HG03025 (cell line): Measurements from ENCODE around the gene TNFAIP8.

ENCODE experiments used
- ATAC-seq: cut with Tn5 transposase; IDR thresholded peaks from one replicate; pipeline ENCODE4 v1.9.1; 2021; ENCODE audit warnings: mild to moderate bottlenecking, moderate library complexity; ENCODE audit not compliant: unreplicated experiment, low FRiP score

Gene TNFAIP8

GRCh38 chr5:119355685-119356611, at the start of gene TNFAIP8:
TSS of gene TNFAIP8 (plus strand) at chr5:119356019. CDS start at chr5:119356091, 72 bp downstream.
- peak; percentile 36 for ATAC-seq

- ATAC-seq: no peak
These were observed 48.6 kb upstream of the TNFAIP8 start for GRCh38 chr5:119307170-119307569.

GRCh38 chr5:119309326-119309725, 46.5 kb upstream of the TNFAIP8 start:
- ATAC-seq: no peak

GRCh38 chr5:119311688-119312087, 44.1 kb upstream of the TNFAIP8 start:
- no peak for ATAC-seq

- ATAC-seq: no peak
These were observed 43.4 kb upstream of the TNFAIP8 start for GRCh38 chr5:119312403-119312802.

- no peak for ATAC-seq
These were observed 42.6 kb upstream of the TNFAIP8 start for GRCh38 chr5:119313197-119313596.

- ATAC-seq: no peak
These were observed 41.9 kb upstream of the TNFAIP8 start for GRCh38 chr5:119313658-119314605.

- peak; percentile 69 for ATAC-seq
These were observed 40.3 kb upstream of the TNFAIP8 start for GRCh38 chr5:119315516-119315949.

GRCh38 chr5:119316086-119316485, 39.7 kb upstream of the TNFAIP8 start:
- no peak for ATAC-seq

GRCh38 chr5:119316906-119317305, 38.9 kb upstream of the TNFAIP8 start:
- no peak for ATAC-seq

GRCh38 chr5:119318256-119318894, 37.4 kb upstream of the TNFAIP8 start:
- no peak for ATAC-seq

- ATAC-seq: no peak
These were observed 36.4 kb upstream of the TNFAIP8 start for GRCh38 chr5:119319401-119319800.

- ATAC-seq: no peak
These were observed 35.9 kb upstream of the TNFAIP8 start for GRCh38 chr5:119319890-119320289.

- no peak for ATAC-seq
These were observed 34.1 kb upstream of the TNFAIP8 start for GRCh38 chr5:119321569-119322311.

- no peak for ATAC-seq
These were observed 33.4 kb upstream of the TNFAIP8 start for GRCh38 chr5:119322312-119322947.

- ATAC-seq: no peak
These were observed 32.8 kb upstream of the TNFAIP8 start for GRCh38 chr5:119322948-119323537.

GRCh38 chr5:119323601-119324000, 32.2 kb upstream of the TNFAIP8 start:
- no peak for ATAC-seq

GRCh38 chr5:119324842-119325241, 31.0 kb upstream of the TNFAIP8 start:
- no peak for ATAC-seq

- no peak for ATAC-seq
These were observed 28.8 kb upstream of the TNFAIP8 start for GRCh38 chr5:119327018-119327417.
